ENCODE measurements around the gene SMIM13. TPM values are rescaled to one million over a fixed set of nuclear protein-coding genes. Genes with fewer than 3 reads are reported as not detected.

Gene SMIM13
- total and polyA plus RNA-seq, 2 of the 4 experiments (the other 2 are of a cell fraction): 5.4 to 10.0 TPM

GRCh38 chr6:11136809-11137208 lies 43.2 kb downstream of the SMIM13 start:
- Histone ChIP-seq H3K79me1 (ENCODE audit: low read depth in 1 of 2, low read length in 2 of 2) (peaks cover 15 to 59% of the 10 kb centered on the region in 2 experiments), H3K23ac (ENCODE audit: low read depth, low read length) (no peak overlapping the region), H3K27me3 (ENCODE audit: control insufficient read depth, insufficient read depth, low read length) (no peaks in the 10 kb centered on the region), H2AK5ac (ENCODE audit: low read depth, low read length) (no peak overlapping the region), H2BK120ac (ENCODE audit: low read depth, low read length) (no peak overlapping the region), H3K4me1 (ENCODE audit: control insufficient read depth, insufficient read depth, low read length) (peaks cover 10% of the 10 kb centered on the region), H3K9me3 (ENCODE audit: control insufficient read depth, insufficient read depth, low read length) (no peaks in the 10 kb centered on the region), H3K36me3 (ENCODE audit: control insufficient read depth, insufficient read depth, low read length) (peaks cover 7% of the 10 kb centered on the region), H3K4me2 (ENCODE audit: low read depth, low read length) (no peak overlapping the region), H2BK5ac (ENCODE audit: low read depth, low read length, poor library complexity, severe bottlenecking) (no peak overlapping the region), H2BK20ac (ENCODE audit: low read depth, low read length) (no peak overlapping the region), H3K14ac (replicated peaks; ENCODE audit: low read depth, low read length) (no peak overlapping the region), H4K5ac (ENCODE audit: low read depth, low read length) (no peak overlapping the region), H4K8ac (ENCODE audit: low read depth in 2 of 2, low read length in 2 of 2) (no peak overlapping the region), H4K91ac (ENCODE audit: insufficient read depth, low read depth, low read length) (no peak overlapping the region), H3K27ac (ENCODE audit: insufficient read depth, low read length) (no peak overlapping the region), H3K9ac (ENCODE audit: low read depth, low read length) (no peak overlapping the region), H3K18ac (ENCODE audit: low read depth, low read length) (no peak overlapping the region), H2AFZ (replicated peaks; ENCODE audit: low read length, poor library complexity) (no peak overlapping the region), H3K4ac (ENCODE audit: low read depth, low read length) (no peak overlapping the region), H3K9me1 (ENCODE audit: insufficient read depth, low read length) (peaks cover 11% of the 10 kb centered on the region; the same call in 1 of the 2 replicates), H4K20me1 (ENCODE audit: insufficient read depth, low read length) (peaks cover 13% of the 10 kb centered on the region; the same call in 1 of the 2 replicates), H2AK9ac (replicated peaks; ENCODE audit: low read depth, low read length, poor library complexity) (no peak overlapping the region), H3K56ac (ENCODE audit: extremely low read depth, insufficient read depth, low read length) (no peak overlapping the region), H3K4me3 (ENCODE audit: insufficient read depth, low read depth, low read length) (no peak overlapping the region), H2BK15ac (ENCODE audit: low read depth, low read length) (no peak overlapping the region)
- ATAC-seq (ENCODE audit: low read depth): no peak
- POLR2A ChIA-PET (ENCODE audit: unreplicated experiment): interaction anchor here (0.6 kb wide), 1 partner anchor 60 kb away, joined by 3 read pairs; no protein-coding TSS in a partner anchor
- BruUV-seq (replicated peaks): no TSS peak
- CTCF ChIA-PET: interaction anchor here (0.6 to 1.1 kb wide), 3 partner anchors 13 to 359 kb away, joined by 3 read pairs; no protein-coding TSS in a partner anchor
- no peak for DNase-seq
- TF ChIP-seq MAFK (IDR thresholded peaks at IDR 0.05; ENCODE audit: low read depth, low read length) (no peak), ELK1 (IDR thresholded peaks at IDR 0.05; ENCODE audit: borderline replicate concordance, low read depth, low read length) (no peak), SMC3 (IDR thresholded peaks at IDR 0.05; ENCODE audit: low read depth, low read length) (no peak), RCOR1 (IDR thresholded peaks at IDR 0.05; ENCODE audit: insufficient replicate concordance, low read length) (no peak), CEBPB (IDR thresholded peaks at IDR 0.05; ENCODE audit: low read depth, low read length) (no peak)
- intact Hi-C loops (cut with micrococcal nuclease) (loop anchor here (5.0 kb wide), 1 partner anchor 45 kb away; the partner anchor contains the start of gene SMIM13), dilution Hi-C loops (cut with HindIII; ENCODE audit: low sequenced_read_pairs, unreplicated experiment) (no loop called here), in situ Hi-C loops (cut with MboI; ENCODE audit: low sequenced_read_pairs) (no loop called here)
